A172 (cell line): ENCODE data around the gene ITGA6. TPM values are rescaled to one million over a fixed set of nuclear protein-coding genes. Genes with fewer than 3 reads are reported as not detected.
A peak's percentile ranks its signal among the peaks of the same experiment; 100 is the strongest.

ENCODE experiments used
- DNase-seq: peaks from one replicate; pipeline ENCODE4 v3.0.0-alpha.2; 2015; ENCODE audit warnings: low spot score
- total RNA-seq: library from RNA; depleted of rRNA; stranded (reverse); fragments of >200 nt; shearing (Covaris generic); gene quantifications from 2 replicates; pipeline ENCODE4 v1.2.3, GENCODE V29; 2014

Gene ITGA6
- total RNA-seq, 1 experiment from 2014 or later = 167 TPM

GRCh38 chr2:172416447-172417058, 10.8 kb upstream of the ITGA6 start:
- DNase-seq = no peak

DNA sequence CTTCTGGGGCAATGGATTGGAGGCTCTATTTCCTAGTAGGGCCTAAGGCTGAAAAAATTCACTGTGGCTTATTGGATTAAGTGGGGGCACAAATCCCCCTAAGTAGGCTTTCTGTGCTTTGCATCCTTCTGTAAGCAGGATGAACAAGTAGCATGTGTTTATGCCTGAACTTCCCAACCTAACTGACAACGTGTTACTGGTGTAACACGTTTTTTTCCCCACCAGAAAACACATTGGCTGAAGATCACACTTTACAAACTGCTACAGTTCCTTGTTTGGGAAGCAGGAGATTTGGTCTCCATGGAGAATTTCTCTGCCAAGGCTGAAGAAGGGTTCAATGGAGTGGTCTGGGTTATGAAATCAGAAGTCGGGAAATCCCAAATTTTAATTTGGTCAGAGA, 7.2 kb upstream of the ITGA6 start:
- DNase-seq = no peak

DNA sequence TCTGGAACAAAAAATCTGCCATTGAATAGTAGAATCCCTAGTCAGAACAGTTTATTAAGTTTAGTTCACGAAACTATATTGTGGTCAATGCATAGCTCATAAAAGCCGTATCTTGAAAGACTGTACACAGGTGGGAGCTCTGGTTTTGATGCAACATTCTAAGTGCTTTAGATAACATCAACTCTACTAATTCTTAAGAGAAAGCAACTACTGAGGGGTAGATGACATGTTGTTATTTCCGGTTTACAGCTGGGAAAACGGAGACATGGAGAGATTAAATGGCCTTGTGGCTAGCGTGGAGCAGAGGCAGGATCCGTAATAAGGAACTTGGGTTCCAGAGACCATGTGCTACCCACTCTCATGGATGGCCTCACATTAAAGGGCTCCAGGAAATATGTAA, 4.2 kb upstream of the ITGA6 start:
- DNase-seq = no peak

GRCh38 chr2:172425336-172425735, 2.0 kb upstream of the ITGA6 start:
- no peak for DNase-seq

DNA sequence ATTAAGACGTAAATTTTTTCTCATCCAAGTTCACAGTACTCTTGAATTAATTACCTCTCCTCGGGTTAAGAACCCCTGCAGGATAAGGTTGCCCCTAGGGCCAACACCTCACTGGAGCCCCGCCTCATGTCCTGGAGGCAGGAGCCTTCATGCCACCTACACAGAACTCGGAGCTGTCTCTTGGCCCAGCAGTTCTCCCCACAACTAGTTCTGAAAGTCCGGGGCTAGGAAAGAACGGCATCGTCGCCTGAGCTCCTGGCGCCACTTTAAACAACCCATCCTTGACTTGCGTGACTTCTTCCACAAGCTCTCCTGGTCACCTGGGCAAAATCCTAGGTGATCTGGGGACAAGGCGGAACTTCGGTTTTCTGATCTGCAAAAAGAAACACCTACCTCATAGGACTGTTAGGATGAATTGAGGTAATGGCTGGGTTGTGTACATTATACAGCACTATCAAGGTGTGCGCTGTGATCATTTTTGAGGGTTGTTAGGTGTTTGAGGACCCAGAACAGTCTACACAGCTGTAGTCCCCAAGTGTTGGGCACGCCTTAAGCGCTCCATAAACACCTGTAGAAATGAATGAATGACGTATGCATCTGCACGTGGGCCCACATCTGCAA, 641 bp upstream of the ITGA6 start:
- DNase-seq = no peak

- DNase-seq = no peak
Measured at GRCh38 chr2:172427990-172428831, 825 bp downstream of the ITGA6 start.

GRCh38 chr2:172428832-172429210, 1.4 kb downstream of the ITGA6 start:
- no peak for DNase-seq

- DNase-seq = no peak
Measured at GRCh38 chr2:172429301-172429968, 2.0 kb downstream of the ITGA6 start.

- no peak for DNase-seq
Measured at GRCh38 chr2:172430027-172430426, 2.6 kb downstream of the ITGA6 start.

DNA sequence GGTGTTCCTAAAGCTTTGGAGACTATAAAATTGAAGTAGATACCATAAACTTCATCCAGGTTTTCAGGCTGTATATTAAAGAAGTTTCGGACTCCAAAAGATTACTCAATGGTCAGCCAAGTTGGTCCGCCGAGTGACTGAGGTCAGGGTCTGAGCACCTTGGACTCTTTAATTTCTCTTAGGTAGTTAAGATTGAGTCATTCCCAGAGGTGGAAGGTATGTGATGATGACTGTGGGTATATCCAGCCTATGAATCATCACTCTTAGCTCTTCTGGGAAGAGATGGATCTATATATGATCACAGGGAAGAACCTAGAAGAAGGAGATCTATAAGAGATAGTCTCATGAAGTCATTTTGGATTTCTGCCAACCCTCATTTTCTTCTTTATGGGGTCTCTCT, 3.3 kb downstream of the ITGA6 start:
- no peak for DNase-seq

- DNase-seq = no peak
Measured at GRCh38 chr2:172431463-172431862, 4.1 kb downstream of the ITGA6 start.

GRCh38 chr2:172431993-172432392, 4.6 kb downstream of the ITGA6 start:
- DNase-seq = no peak

DNA sequence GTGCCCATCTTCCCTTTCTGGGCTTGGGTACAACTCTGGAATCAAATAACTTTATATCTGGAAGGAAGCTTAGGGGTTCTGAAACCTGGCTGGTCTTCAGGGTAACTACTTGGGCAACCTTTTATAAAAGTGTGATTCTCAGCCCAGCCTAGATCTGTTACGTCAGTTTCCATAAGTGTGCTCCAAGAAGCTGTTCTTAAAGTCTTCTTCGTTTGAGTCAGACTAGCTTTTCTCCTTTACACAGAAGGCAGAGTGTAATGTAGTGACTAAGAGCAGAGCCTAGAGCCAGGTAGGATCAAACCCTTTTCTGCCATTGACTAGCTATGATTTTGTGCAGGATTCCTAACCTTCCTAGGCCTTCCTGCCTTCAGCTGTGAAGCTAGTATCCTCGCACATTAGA, 5.8 kb downstream of the ITGA6 start:
- DNase-seq = no peak

GRCh38 chr2:172434821-172435605, 7.6 kb downstream of the ITGA6 start:
- DNase-seq = no peak

GRCh38 chr2:172435606-172435911, 8.2 kb downstream of the ITGA6 start:
- no peak for DNase-seq

DNA sequence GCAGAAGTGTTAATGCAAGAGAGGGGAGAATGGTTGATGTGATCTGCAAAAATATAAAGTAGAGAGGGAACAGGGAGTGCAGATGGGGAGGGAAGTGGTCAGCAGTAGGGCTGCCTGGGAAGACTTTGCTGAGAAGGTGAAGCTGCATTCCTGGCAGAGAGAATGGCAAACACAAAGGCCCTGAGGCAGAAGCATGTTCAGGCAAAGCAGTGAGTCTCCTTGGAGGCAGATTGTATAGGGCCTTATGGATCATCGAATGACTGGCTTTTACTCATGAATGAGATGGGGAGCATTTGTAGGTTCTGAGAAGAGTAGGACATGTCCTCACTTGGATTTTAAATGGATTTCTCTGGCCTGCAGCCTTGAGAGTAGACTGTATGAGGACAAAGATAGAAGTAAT, 9.5 kb downstream of the ITGA6 start:
- no peak for DNase-seq

DNA sequence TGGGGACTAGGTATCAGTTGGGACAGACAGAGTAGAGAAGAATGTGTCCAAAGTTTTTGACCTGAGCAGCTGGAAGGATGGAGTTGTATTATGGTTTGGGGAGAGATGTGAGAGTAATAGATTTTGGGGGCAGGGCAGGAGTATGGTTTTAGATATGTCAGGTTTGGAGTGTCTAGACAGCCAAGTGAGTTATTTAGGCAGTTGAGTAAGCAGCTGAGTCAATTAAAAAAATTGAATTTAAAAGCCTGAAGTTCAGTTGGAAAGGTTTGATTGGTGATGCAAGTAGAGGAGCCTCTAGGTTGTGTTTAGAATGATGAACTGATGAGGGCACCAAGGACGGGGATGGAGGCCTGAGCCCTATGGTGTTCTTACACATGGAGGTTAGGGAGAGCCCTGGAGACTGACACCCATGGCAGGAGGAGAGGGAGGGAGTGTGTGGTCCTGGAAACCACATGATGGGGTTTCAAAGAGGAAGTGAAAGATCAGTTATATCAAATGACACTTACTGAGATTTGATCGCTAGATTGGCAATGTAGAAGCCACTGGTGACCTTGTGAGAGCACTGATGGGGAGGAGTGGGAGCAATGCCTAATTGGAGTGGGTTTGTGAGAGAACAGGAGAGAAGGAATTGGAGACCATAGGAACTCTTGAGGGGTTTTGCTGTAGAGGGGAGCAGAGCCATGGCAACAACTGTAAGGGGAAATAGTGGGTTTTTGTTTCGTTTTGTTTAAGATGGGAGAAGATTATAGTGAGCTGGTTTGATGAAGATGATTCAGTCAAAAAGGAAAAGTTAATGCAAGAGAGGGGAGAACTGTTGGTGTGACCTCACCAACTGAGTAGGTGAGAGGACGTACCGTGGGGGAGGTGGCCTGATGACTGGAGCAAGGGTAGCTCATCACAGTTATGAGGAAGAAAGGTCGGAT, 10.3 kb downstream of the ITGA6 start:
- DNase-seq = no peak

GRCh38 chr2:172438741-172439508, 11.5 kb downstream of the ITGA6 start:
- DNase-seq = peak; percentile 91

- no peak for DNase-seq
Measured at GRCh38 chr2:172439509-172439860, 12.1 kb downstream of the ITGA6 start.

- DNase-seq = no peak
Measured at GRCh38 chr2:172439911-172440310, 12.5 kb downstream of the ITGA6 start.
